ENCODE measurements around the gene BYSL. TPM values are rescaled to one million over a fixed set of nuclear protein-coding genes. Genes with fewer than 3 reads are reported as not detected.

Gene BYSL
- total RNA-seq, 1 donor from 2014 or later, result 16.0 TPM

DNA sequence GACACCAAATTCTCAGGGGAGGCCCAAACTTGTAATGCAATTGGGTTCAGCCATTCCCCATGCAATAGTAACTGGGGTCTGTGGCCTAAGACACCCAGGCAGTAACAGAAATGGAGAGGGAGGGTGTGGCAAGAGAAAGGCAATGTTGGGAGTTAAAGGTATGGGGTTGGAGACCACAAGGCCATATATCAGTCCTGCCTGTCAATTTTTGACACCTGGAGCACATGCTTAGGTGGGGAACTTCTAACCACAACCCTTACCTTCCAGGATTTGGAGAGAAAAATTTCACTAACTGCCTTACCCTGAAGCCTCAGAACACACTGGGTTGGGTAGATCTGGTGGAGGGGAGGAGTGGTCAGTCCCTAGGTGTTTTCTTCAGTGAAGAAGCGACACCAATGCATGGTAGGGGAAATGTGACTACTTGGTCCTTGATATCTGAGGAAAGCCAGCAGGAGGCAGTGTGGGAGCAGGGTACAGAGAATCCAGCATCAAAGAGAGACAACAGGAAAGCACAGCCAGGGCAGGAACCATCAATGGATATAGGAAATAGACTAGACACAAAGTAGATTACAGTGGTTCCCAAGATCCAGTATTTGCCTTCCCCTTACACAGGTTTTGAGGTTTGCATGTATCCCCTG lies 19.3 kb upstream of the BYSL start:
- ATAC-seq, result no peak
- DNase-seq (ENCODE audit: low spot score), result no peak
- intact Hi-C loops (cut with DNase I), result no loop called here

DNA sequence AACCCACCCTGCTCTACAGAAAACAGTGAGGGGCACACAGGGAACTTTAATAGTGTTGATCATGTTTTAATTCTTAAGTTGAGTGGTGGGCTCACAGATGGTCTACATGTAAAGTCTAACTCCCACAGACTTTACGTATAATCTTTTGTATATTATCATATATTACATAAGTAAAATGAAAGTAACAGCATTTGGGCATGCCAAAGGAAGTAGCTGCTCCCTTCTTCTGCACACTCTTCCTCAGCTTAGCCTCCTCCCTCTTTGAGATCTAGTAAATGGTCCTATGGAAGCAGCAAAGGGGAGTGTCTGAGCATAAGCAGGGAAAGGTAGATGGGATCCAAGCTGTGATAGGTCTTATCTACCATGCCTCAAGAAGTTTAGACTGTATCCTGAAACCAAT lies 11.6 kb upstream of the BYSL start:
- no peak for ATAC-seq
- DNase-seq (ENCODE audit: low spot score), result no peak
- intact Hi-C loops (cut with DNase I), result no loop called here

DNA sequence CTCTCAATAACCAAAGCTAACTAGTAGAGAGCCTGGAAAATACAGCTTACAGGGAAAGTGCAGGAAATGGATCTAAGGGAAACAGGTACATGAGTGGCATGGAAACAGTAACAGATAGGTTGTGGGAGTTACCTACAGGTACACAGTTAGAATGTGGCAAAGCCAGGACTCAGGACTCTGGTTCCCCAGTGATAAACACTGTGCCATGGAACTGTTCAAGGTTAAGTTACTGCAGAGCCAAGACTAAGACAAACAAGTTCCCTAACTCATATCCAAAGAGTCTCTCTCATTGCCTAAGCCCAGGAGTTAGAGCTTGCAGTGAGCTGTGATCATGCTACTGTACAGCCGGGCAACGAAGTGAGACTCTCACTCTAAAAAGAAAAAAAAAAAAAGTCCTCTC lies 7.0 kb upstream of the BYSL start:
- no peak for DNase-seq (ENCODE audit: low spot score)
- intact Hi-C loops (cut with DNase I), result no loop called here
- no peak for ATAC-seq

DNA sequence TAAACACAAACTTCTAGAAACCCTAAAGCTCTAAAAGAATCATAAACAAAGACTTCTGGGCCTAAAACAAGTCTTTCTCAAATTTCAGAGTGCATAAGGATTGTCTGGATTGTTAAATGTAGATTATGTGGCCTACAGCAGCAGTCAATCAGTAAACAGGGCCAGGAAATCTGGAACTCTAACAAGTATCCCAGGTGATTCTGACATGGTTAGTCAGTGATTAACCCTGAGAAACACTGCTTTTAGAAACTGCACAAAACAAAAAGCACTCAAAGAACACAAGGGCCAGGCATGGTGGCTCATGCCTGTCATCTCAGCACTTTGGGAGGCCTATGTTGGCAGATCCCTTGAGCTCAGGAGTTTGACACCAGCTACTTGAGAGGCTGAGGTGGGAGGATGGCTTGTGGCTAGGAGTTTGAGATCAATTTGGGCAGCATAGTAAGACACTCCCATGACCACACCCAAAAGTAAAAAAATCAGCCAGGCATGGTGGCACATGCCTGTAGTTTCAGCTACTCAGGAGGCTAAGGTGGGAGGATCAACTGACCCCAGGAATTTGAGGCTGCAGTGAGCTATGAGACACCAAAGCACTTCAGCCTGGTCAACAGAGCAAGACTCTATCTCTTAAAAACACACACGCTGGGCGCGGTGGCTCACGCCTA lies 6.3 kb upstream of the BYSL start:
- intact Hi-C loops (cut with DNase I), result no loop called here
- DNase-seq (ENCODE audit: low spot score), result no peak
- ATAC-seq, result no peak

DNA sequence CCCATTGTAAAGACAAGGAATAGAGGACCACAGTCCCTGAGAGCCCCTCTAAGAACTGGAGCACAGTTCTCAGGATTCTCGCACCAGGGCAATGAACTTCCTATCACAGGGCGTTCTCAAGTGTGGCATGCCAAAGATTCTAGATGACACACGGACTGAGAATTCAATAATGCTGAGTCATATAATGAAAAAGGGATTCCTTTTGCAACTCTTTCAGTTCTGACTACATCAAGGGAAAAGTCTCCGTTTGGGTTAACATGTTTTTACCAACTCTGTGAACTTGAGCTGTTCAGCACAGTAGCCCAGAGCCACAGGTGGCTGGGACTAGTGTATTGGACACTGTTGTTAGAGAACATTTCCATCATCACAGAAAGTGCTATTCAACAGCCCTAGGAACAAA lies 3.8 kb upstream of the BYSL start:
- DNase-seq (ENCODE audit: low spot score), result no peak
- intact Hi-C loops (cut with DNase I), result no loop called here
- ATAC-seq, result no peak

DNA sequence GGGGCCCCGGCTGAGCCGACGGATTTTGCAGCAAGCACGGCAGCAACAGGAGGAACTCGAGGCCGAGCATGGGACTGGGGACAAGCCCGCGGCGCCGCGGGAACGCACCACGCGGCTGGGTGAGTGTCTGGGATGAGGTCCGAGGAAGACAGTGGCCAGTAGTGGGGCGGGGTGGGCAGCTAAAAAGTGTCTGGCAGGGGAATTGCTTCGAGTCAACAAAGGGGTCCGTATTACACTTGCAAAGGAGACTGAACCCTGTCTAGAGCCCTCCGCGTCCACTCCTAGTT lies 356 bp downstream of the BYSL start:
- DNase-seq (ENCODE audit: low spot score), result no peak
- intact Hi-C loops (cut with DNase I), result no loop called here
- peak; percentile 11 for ATAC-seq

DNA sequence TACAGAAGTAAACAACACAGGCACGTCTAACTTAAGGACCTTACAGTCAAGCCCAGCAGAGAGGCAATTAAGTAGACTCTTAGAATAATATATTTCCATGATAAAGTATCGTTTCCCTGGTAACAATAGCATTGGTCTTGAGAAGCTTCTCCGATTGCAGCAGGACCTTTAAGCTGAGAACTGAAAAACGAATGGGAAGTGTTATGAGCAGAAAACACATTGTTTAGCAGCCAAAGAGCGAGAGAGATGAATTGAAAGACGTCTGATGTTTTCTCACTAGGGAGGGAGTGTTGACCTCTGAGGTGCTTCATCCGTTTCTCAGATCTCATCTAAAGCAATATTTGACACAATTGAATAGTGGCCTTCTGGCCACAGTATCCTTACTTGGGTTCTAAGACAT lies 855 bp downstream of the BYSL start:
- DNase-seq (ENCODE audit: low spot score) (no peak), ATAC-seq (no peak)
- intact Hi-C loops (cut with DNase I), result no loop called here

DNA sequence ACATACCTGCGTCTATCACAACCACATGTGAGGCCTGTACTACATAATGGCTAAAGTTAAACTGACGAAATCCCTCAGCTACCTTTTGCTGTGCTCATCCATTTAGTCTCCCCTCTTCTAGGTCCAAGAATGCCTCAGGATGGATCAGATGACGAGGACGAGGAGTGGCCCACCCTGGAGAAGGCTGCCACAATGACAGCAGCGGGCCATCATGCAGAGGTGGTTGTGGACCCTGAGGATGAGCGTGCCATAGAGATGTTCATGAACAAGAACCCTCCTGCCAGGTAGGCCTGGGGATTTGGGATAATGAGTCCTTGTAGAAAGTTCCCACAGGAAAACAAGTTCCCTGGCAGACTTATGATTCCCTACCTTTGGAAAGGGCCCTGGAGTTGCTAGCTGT lies 6.0 kb downstream of the BYSL start:
- DNase-seq (ENCODE audit: low spot score), result no peak
- no peak for ATAC-seq
- intact Hi-C loops (cut with DNase I), result no loop called here

DNA sequence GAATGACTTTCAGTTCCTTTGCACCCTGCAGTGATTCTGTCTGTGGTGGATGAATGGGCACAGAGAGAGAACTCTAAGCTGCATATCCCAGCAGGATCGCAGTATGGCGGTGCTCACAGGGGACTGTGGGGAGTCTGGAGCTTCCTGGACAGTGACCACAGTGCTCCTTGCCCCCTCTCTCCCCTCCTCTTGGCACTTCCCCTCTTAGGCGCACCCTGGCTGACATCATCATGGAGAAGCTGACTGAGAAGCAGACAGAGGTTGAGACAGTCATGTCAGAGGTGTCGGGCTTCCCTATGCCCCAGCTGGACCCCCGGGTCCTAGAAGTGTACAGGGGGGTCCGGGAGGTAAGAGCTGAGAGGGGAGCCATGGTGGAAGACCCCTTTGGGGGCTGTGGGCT lies 8.6 kb downstream of the BYSL start:
- no peak for DNase-seq (ENCODE audit: low spot score)
- no peak for ATAC-seq
- intact Hi-C loops (cut with DNase I), result loop anchor here (10.0 kb wide), 1 partner anchor 145 kb away; the partner anchor contains the start of genes PRICKLE4 and TOMM6

DNA sequence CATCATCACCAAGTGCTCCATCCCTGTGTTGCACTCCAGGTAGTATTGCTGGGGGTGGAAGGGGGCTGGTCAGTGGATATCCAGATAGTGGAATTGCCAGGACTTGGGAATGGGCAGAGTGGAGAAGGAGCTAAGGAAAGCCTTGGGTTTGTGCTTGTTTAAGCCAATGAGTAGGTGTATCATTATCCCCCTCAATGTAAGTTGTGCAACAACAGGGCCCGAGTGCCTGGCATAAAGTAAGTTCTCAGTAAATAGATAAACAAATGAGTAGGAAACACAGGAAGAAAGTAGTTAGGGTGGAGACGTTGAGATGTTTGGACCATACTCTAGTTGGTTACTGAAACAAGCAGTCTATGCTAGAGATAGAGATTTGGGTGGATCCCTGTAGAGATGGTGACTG lies 10.5 kb downstream of the BYSL start:
- DNase-seq (ENCODE audit: low spot score) (no peak), ATAC-seq (no peak)
- intact Hi-C loops (cut with DNase I), result loop anchor here (10.0 kb wide), 1 partner anchor 147 kb away; the partner anchor contains the start of genes PRICKLE4 and TOMM6

DNA sequence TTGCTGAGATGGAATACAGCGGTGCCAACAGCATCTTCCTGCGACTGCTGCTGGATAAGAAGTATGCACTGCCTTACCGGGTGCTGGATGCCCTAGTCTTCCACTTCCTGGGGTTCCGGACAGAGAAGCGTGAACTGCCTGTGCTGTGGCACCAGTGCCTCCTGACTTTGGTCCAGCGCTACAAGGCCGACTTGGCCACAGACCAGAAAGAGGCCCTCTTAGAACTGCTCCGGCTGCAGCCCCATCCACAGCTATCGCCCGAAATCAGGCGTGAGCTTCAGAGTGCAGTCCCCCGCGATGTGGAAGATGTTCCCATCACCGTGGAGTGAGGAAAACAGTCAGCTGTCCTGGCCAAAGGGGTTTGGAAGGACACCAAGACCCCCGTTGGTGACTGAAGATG lies 11.1 kb downstream of the BYSL start:
- ATAC-seq (no peak), DNase-seq (ENCODE audit: low spot score) (no peak)
- intact Hi-C loops (cut with DNase I), result loop anchor here (10.0 kb wide), 1 partner anchor 148 kb away; the partner anchor contains the start of genes PRICKLE4 and TOMM6

DNA sequence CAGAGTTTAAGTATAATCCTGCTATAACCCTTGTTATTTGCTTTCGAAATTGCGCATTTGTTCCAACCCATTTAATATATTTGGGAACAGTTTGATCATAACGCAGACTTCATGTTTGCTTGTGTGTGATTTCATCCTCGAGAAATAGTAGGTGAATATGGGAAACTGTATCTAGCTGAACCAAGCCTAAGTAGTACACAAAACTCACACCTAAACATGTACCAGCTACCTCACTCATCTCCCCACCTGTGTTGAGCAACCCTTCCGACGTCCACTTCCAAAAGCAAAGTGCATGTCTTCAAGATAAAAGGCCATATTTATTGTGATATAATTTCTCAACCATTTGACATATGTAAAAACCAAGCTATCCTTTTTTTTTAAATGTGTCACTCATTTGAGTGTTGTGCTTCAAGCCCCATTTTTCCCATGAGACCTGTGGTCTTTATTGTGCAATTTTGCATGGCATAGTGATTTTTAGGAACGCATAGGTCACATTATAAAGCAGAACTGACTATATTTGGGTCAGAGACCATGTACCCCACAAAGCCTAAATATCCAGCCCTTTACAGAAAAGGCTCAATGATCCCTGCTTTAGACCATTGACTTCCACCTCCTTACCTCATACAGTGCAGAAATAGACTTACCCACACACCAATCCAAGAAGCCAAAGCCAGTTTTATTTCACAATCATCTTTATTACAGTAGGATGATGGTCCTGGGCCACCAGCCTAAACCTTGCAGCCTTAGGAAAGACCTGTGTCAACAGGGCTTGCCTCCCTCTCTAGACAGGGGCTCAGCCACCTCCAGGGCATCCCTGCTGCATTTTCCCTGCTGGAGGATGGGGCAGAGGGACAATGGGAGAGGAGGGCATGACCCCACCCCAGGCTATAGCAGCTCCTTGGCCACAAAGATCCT lies 13.2 kb downstream of the BYSL start:
- intact Hi-C loops (cut with DNase I), result loop anchor here (5.0 to 10.0 kb wide), 2 partner anchors 108 to 150 kb away; partner anchors contain the start of genes PRICKLE4 and TOMM6
- DNase-seq (ENCODE audit: low spot score) (no peak), ATAC-seq (peak; percentile 36)

DNA sequence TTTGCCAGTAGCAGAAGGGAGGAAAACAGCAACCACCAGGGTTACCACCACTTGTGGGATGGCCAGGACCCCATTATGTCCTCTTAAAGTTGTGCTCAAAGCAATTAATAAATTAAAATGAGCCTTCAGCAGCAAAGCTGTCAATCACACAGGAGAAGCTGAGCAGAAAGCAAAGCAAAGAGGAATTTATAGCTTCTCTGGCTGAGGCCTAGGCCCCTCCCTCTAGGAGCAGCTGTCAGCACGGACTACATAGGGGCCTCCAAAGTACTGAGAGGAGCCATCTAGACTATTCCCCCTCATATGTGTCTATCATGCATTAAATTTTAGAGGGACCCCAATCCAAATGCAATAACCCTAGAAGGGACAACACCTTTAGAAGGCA lies 13.9 kb downstream of the BYSL start:
- no peak for DNase-seq (ENCODE audit: low spot score)
- intact Hi-C loops (cut with DNase I), result loop anchor here (5.0 to 10.0 kb wide), 2 partner anchors 107 to 150 kb away; partner anchors contain the start of genes PRICKLE4 and TOMM6
- no peak for ATAC-seq

DNA sequence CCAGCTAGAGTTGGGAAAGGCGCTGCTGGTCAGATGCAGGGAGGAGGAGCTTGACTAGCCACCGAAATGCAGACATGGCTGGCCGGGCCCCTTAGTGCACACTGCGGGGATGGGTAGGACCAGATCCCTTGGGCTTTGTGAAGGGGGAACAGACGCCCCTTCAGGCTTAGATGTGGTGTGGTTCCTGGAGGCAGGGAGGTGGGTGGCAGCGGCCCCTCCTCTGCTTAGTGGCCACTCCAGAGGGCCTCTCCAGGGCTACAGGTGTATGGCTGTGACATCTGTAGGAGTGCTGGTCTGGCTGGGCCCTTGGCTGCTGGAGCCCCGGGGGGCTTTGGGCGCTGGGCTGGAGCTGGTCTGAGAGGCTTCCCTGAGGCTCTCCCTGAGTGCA lies 14.4 kb downstream of the BYSL start:
- intact Hi-C loops (cut with DNase I), result loop anchor here (5.0 to 10.0 kb wide), 2 partner anchors 107 to 151 kb away; partner anchors contain the start of genes PRICKLE4 and TOMM6
- ATAC-seq (no peak), DNase-seq (ENCODE audit: low spot score) (no peak)

DNA sequence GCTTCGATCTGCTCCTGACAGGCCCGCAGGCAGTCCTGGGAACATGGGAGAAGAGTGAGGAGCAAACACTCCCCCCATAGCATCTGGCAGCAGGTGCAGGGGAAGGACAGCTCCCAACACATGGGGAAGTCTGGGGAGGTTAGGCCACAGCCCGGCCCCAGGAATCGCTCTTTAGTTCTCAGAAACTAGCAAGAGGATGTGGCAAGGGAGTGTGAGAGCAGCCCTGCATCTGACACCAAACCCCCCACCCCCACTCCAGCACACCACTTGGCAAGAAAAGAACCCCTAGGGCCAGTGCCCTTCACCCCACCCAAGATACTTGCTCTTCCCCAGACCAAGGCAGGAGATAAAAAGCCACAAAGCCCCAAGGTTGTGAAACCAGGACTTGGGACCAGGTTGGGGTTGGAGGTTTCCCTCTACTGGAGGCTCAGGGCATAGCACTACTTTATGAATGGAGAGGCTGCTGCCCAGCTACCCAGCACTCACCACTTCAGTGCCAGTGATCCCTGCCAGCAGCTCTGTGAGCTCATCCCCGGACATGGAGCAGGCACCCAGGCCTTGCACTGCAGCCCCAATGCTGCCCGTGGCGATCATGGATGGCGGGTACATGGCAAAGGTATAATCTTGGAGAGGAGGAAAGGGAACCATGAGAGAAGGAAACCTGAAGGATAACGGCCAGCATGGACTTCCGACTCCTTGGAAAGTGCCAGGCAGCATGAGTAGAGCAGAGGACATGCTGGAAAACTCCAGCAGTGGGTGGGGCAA lies 15.0 kb downstream of the BYSL start:
- ATAC-seq (peak; percentile 69), DNase-seq (ENCODE audit: low spot score) (peak; percentile 69)
- intact Hi-C loops (cut with DNase I), result loop anchor here (5.0 to 10.0 kb wide), 2 partner anchors 106 to 151 kb away; partner anchors contain the start of genes PRICKLE4 and TOMM6

DNA sequence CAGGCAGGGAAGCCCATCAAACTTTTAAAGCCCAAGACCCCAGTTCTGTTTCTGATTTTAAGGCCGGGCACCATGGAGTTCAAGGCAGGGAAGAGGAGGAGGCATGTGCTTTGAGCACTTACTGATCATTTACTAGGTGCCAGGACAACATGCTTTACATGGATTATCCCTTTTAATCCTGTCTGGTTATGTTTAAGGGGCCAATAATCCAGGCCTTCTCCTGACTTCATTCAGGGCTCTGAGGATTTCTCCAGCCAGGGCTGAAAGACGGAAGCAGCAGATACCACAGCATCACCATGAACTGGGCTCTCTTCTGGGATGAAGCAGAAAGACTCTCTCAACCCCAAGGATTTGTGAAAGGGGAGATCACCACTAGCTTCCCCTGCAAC lies 16.2 kb downstream of the BYSL start:
- intact Hi-C loops (cut with DNase I), result loop anchor here (5.0 to 10.0 kb wide), 2 partner anchors 105 to 153 kb away; partner anchors contain the start of genes PRICKLE4 and TOMM6
- ATAC-seq (no peak), DNase-seq (ENCODE audit: low spot score) (no peak)

DNA sequence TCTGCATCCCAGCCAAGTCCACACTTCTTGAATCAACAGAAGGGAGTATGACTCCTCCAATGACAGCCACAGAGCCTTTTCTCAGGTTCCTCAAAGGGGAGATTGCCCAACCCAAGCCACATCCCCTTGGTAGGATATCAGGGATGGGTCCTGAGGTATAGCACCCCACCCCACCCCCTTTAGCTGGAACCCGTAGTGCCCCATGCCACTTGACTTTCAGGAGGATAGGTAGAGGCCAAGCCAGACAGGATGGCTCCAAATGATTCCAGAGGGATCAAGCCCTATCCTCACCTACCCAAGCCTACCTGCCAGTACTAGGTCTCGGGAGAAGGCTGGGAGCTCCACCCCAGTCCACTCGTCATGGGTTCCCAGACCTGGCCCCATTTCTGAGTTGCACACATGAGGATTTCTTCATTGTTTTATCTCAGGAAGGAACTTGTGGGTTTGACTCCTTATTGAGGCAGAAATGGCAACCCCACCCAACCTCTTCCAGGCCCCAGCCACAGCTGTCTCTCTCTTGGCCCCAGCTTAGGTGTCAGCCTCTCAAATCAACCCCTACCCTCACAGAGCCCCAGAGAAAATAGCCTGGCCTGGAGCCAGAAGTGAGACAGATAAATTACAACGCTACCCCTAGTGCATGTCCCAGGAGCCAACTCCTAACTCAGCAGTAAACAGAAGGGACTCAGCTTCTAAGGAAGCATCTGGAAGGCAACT lies 16.7 kb downstream of the BYSL start:
- ATAC-seq, result no peak

DNA sequence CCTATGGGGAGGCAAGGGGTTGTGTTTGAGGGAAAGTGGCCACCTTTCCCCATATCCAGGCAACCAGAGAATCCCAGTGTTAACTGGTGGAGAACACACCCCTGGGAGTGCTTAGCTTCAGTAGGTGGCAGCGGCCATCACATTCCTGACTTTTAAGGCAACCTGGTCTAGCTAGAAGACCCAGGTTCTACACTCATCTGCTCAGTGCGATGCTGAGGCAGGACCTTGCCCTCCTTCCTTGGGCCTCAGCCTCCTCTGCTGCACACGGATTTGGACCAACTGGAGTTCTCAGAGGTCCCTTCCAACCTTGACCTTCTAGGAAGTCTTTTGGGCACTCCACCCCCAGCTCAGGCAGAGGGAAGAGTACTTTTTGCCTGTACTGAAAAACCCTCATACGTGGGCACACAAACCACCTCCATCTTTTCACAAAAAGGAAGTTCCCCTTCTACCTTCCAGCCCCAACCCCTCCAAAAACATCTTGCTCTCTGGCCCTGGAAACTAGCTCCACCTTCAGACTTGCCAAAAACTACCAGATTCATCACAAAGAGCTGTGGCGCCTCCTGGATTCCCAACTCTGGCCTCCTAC lies 17.4 kb downstream of the BYSL start:
- no peak for ATAC-seq
- DNase-seq (ENCODE audit: low spot score), result no peak
- intact Hi-C loops (cut with DNase I), result loop anchor here (5.0 to 10.0 kb wide), 2 partner anchors 104 to 154 kb away; partner anchors contain the start of genes PRICKLE4 and TOMM6

More for the DNA sequence above, 16.7 kb downstream of the BYSL start:
- intact Hi-C loops (cut with DNase I), result loop anchor here (5.0 to 10.0 kb wide), 2 partner anchors 104 to 153 kb away; partner anchors contain the start of genes PRICKLE4 and TOMM6
- no peak for DNase-seq (ENCODE audit: low spot score)
